GM08714 (cell line): ENCODE measurements around the gene GJB2.

ENCODE experiments used
- H3K4me3 ChIP-seq: fragments of 200-500 bp; sonication (Bioruptor generic); 2 replicates; pipeline ENCODE4 v1.5.1; 2014; ENCODE audit warnings: mild to moderate bottlenecking, low read length, inconsistent platforms
- ZNF274 ChIP-seq: IDR thresholded peaks from 2 replicates; pipeline ENCODE4 v1.6.1; 2012; ENCODE audit warnings: mild to moderate bottlenecking, low read depth, low read length

Gene GJB2

DNA sequence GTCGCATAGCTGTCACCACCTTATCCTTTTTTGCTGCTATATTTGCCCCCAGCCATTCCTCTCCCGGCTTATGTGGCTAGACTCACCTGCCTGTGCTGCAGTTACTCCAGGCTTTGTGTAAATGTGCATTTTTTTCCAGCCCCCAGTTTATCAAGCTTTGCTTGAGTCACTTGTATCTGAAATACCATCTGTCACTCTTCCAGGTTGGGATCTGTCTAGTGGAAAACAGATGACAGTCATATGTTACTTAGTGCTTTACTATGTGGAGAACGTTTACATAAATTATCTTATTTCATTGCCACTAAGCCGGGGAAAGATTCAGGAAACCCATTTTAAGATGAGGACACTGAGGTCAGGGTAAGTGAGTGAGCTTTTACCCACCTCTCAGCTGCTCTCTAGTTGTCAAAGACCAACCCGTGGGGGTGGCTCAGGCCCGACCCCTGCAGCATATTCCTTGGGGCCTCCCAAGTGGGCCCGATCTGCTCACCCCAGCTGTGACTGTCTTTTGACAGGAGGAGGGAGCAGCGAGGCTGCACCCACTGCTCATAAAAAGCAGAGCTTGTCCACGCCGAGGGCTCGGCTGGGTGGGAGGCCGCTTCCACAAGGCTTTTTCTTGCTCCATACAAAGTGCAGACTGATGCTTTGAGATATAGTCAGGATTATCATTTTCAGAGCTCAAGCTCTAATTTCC is 7.2 kb downstream of the GJB2 start:
- no peak for TF ChIP-seq ZNF274
- H3K4me3 ChIP-seq = no peak overlapping the region

GRCh38 chr13:20182231-20182846 is 10.4 kb downstream of the GJB2 start:
- no peak for TF ChIP-seq ZNF274
- H3K4me3 ChIP-seq = no peak overlapping the region

DNA sequence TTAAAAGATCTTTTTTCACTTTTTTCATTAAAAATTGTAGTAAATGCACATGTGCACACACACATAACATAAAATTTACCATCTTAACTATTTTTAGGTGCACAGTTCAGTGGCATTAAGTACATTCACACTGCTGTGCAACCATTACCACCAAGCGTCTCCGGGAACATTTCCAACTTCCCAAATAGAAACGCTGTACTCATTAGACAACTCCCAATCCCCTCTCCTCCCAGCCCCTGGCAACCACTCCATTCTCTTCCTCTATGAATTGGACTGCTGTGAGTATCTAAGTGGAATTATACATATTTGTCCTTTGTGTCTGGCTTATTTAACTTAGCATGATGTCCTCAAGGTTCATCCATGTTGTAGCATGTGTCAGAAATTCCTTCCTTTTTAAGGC is 11.6 kb downstream of the GJB2 start:
- no peak overlapping the region for H3K4me3 ChIP-seq
- no peak for TF ChIP-seq ZNF274

GRCh38 chr13:20178156-20178555 is 14.6 kb downstream of the GJB2 start:
- no peak for TF ChIP-seq ZNF274
- H3K4me3 ChIP-seq = no peak overlapping the region

GRCh38 chr13:20177049-20177831 is 15.5 kb downstream of the GJB2 start:
- no peak overlapping the region for H3K4me3 ChIP-seq
- no peak for TF ChIP-seq ZNF274

DNA sequence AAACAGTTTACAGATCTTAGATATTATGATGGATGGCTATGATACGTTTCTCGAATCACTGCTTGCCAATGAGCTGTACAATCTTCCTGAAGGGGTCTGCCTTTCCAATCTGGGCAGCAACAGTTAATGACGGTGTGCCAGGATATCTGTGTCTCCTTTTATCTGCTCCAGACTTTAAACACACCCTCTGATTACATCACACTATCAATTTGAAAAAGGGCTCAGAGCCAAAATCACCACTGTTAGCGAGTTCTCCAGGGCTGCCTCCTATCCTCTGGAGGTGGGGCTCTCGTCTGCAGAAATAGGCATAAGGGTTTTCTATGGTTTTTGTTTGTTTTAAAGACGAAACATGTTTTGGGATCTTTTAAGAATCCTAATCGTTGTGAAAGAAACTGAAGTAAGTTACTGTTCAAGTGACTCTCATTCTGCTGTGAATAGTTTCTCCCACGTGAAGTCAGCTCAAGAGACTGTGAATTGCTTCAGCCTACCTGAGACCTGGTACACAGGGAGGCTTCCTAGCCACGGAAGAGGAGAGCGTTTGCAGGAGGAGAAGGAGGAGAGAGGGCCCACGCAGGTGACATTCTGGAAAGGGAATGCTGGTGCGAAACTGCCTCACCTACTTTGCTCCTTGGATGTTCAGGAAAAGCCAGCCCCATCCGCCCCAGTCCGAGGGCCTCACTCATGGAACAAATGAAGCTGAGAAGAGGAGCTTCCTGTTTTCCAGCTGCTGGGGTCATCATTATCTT is 16.7 kb downstream of the GJB2 start:
- TF ChIP-seq ZNF274 = no peak
- H3K4me3 ChIP-seq = no peak overlapping the region

- TF ChIP-seq ZNF274 = no peak
- H3K4me3 ChIP-seq = no peak overlapping the region
Observed at GRCh38 chr13:20175406-20175794, 17.3 kb downstream of the GJB2 start.

- TF ChIP-seq ZNF274 = no peak
- no peak overlapping the region for H3K4me3 ChIP-seq
Observed at GRCh38 chr13:20174656-20175405, 17.9 kb downstream of the GJB2 start.

GRCh38 chr13:20173116-20173746 is 19.5 kb downstream of the GJB2 start:
- H3K4me3 ChIP-seq = no peak overlapping the region
- TF ChIP-seq ZNF274 = no peak

- no peak for TF ChIP-seq ZNF274
Observed at GRCh38 chr13:20171364-20171763, 21.4 kb downstream of the GJB2 start.

GRCh38 chr13:20170921-20171320 is 21.8 kb downstream of the GJB2 start:
- no peak for TF ChIP-seq ZNF274
- no peak overlapping the region for H3K4me3 ChIP-seq

More at GRCh38 chr13:20171364-20171763, 21.4 kb downstream of the GJB2 start:
- no peak overlapping the region for H3K4me3 ChIP-seq

GRCh38 chr13:20168396-20168795 is 24.3 kb downstream of the GJB2 start:
- no peak overlapping the region for H3K4me3 ChIP-seq
- TF ChIP-seq ZNF274 = no peak
